Measurements from ENCODE around the gene PPAN.

The PPAN gene

DNA sequence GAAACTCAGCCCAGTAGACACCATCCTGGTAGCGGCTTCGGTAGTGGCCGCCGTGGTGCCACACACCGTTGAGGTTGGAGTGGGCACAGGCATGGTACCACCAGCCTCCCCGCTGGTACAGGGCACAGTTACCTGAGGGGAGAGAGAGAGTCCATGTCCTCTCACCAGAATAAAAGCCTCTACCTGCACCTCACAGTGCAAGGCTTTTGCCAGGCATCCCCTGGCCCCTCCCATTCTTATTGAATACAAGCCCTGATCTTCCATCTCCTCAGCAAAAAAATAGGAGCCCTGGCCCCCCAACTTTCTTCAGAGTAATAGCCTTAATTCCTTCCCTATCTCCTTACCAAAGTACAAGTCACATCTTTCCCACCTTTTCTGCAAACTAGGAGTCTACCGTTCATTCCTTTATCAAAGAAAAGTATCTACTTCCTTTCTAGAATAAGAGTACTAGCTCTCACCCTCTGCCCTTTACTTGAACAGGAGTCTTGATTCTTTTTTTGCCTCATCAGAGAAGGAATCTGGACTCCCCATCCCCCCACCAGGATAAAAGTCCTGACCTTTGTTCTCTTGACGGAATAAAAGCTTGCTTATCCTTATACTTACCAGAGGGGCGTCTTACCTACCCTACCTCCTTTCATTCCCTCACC, 13.4 kb upstream of the PPAN start:
- DNase-seq (ENCODE audit: low spot score), result no peak

DNA sequence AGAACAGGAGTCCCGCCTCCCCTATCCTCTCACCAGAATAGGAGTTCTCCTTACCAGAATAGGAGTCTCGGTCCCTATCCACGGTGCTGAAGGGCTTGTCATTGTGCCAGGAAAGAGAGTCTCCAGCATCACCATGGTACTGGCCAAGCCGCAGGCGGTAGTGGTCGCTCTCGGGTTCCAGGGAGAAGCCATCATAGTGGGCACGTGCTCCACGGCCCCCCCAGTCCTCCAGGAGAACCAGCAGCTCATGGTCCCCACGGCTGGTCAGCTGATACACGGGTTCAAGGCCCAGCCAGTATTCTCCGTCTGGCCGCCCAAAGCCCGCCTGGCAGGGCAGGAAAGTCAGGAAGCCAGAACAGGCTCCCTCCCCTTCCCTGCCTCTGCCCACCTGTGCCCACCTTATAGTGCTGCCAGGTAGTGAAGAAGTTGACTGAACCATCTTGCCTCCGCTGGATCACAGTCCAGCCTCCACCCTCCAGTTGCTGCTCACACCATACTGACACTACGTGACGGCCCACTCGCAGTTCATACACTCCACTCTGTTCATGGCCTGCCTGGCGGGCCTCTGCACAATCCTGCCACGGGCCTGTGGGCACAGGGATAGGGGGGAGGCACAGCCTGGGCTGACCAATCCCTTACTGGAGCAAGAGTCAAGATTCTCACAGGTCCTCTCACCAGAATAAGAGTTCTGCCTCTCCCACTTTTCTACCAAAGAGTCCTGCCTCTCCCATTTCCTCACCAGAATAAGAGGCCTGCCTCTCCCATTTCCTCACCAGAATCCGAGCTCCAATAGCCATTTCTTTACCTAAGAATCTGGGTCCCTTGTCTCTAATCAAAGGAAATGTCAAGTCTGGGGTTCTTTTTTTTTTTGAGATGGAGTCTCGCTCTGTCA, 12.6 kb upstream of the PPAN start:
- no peak for DNase-seq (ENCODE audit: low spot score)

DNA sequence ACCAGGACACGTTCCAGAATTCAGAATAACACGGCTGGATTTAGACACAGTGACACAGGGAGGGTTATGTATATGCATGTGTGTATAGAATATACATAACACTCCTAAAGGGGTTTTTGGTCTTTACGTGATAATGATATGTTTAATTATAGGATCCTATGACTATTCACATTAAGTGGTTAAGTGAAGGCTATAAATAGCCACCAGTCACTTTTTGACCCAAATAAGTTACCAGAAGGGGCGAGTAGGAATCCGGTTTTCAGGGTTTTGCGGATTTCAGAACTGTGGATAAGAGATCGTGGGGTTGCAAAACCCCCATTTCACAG, 10.6 kb upstream of the PPAN start:
- no peak for DNase-seq (ENCODE audit: low spot score)

DNA sequence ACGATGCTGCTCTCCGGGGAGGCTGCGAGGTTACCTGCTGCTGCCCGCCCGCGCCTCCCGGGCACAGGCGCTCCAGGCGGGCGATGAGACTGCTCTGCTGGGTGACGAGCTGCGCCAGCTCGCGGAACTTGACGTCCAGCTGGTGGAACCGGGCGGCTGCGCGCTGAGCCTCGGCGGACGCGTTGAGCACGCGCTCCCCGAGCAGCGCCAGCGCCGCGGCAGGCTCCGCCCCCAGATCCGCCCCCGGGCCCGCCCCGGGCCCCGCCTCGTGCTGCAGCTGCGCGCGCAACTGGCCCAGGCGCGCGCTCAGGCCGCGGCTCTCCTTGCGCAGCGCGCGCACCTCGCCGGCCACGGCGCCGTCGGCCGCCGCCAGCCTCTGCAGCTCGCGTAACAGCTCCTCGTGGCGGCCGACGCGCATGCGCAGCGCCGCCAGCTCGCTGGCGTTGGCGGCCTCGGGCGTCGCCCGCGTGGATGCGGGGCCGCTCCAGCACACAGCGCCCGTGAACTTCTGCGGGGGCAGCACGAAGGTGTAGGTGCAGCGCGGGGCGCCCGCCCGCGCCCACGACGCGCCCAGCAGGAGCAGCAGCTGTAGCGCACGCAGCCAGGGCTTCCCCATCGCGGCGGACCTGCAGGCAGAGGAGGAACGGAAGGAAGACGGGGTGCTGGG, 10.1 kb upstream of the PPAN start:
- peak; percentile 90 for DNase-seq (ENCODE audit: low spot score)

DNA sequence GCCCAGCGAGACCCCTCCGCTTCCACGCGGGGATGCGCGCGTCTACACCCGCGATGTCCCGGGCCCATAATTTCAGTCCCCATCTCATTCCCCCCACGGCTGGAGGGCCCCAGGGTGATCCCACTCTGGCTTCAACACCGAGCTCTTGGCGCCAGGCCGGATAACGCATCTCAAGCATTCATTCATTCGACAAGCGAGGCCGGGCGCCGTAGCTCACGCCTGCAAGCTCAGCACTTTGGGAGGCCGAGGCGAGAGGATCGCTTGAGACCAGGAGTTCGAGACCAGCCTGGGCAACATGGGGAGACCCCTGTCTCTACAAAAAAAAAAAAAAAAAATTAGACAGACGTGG, 9.6 kb upstream of the PPAN start:
- DNase-seq (ENCODE audit: low spot score), result no peak

DNA sequence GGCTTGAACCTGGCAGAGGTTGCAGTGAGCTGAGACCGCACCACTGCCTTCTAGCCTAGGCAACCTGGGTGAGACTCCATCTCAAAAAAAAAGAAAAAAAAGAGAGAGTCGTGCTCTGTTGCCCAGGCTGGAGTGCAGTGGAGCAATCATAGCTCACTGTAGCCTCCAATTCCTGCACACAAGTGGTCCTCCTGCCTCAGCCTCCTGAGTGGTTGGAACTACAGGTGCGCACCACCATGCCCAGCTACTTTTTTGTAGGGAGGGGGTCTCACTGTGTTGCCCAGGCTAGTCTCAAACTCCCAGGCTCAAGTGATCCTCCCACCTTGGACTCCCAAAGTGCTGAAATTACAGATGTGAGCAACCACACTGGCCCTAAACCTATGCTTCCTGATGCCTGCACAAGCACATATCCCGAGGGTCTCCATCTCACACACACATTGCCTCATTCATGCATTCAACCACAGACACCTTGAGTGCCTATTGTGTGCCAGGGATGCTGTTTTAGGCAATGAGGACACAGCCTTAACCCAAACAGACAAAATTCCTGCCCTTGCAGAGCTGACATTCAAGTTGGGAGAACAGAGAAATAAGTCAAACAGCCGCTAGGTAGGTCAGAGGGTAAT, 5.9 kb upstream of the PPAN start:
- no peak for DNase-seq (ENCODE audit: low spot score)

DNA sequence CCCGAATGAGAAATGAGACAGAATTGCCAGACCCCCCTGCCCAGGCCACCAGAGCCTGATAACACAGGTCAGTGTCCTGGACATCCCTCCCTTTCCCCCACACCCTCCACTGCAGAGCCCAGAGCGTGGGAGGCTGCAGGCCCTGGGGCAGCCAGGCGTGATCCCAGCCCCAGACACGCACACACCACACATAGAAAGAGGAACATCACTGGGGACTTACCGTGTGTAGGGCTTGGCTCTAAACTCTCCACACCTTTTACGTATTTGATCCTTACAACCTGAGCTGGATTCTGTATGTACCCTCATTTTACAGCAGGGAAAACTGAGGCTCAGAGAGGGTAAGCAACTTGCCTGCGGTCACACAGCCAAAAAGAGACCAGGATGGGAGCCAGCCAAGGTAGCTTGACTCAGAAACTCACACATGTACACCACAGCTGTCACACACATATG, 3.4 kb upstream of the PPAN start:
- DNase-seq (ENCODE audit: low spot score), result no peak

DNA sequence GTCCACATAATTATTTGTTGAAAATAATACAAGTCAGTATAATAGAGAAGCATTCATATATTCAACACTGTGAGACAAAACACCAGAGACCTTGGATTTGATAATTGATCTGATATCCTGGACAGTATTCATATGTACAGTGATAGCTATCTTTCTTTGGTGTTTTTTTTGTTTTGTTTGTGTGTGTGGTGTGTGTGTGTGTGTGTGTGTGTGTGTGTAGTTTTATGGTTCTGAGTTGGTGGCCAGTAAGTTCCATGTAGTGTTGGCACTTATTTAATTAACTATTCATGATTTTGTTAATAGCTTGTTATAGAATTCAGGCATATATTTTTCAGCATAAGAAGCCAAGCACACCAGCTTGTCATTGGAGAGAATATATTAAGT, 2.0 kb upstream of the PPAN start:
- DNase-seq (ENCODE audit: low spot score), result no peak

DNA sequence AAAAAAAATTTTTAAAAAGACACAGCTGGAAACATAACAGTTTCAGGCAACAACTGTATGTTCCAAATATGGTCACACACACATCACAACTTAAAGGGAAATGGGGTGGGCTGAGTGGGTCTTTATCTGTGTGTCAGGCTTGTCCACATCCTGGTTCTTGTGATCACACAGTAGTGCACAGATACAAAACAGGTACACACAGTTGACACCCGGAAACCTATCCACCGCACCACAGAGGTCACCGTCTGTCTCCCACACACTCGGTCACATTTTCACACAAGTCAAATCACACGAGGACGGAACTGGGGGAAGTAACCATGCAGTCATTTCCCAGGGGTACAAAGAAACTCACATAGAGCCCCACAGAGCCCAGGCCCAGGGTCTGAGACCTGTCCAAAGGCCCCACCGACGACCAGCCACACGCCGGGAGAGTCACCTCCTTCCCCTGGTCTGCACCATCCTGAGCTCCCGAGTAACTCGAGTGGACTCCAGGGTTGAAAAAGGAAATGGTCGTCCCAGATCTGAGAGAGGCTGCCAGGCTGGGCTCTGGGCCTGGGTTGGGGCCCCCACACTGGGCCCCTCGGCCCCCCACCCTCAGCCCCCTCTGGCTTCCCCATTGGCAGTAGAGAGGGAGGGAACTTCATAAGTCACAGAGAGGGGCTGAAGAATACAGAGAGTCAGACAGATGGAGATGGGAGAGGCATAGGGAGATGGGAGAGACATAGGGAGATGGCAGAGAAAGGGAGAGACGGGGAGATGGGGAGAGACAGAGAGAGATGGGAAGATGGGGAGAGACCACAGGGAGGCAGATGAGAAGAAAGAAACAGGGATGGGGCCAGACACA, 1.3 kb upstream of the PPAN start:
- peak; percentile 89 for DNase-seq (ENCODE audit: low spot score)

DNA sequence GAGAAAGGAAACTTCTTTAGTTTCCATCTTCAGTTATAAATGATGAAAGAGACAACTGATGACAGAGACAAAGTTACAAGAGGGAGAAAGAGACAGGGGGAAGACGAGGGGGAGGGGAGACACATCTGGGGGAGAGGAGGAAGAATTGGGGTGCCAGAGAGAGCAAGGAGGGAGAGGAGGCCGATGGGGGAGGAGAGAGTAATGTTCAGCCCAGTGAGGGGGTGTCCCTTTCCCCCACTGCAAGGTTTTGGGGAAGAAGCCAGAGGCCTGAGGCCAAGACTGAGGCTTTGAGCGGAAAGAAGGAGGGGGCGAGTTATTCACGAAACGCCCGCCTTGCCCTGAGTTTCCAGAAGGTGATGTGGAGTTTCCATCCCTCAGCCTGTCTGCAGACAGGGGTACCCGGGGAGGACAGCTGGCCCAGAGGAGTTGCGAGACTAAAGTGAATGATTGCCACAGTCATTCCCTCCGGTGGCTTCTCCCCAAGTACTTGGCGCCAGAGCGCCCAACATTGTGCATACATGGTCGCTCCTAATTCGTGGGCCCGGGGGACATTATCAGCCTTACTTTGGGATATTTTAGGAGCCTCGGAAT, 558 bp upstream of the PPAN start:
- peak; percentile 60 for DNase-seq (ENCODE audit: low spot score)

DNA sequence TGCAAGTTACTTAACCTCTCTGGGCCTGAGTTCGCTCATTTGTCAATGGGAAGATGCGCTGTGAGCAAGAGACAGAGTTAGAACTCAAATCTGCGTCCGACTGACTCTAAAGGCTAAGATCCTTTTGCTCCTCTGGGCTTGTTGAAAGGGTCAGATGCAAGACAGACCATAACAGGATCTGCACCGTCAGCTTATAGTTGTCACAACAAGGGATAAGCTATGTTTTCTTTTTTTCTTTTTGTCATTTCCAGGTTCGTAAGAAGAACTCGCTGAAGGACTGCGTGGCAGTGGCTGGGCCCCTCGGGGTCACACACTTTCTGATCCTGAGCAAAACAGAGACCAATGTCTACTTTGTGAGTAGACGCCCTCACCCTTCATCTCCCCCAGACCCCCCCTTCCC, 1.1 kb downstream of the PPAN start:
- no peak for DNase-seq (ENCODE audit: low spot score)

DNA sequence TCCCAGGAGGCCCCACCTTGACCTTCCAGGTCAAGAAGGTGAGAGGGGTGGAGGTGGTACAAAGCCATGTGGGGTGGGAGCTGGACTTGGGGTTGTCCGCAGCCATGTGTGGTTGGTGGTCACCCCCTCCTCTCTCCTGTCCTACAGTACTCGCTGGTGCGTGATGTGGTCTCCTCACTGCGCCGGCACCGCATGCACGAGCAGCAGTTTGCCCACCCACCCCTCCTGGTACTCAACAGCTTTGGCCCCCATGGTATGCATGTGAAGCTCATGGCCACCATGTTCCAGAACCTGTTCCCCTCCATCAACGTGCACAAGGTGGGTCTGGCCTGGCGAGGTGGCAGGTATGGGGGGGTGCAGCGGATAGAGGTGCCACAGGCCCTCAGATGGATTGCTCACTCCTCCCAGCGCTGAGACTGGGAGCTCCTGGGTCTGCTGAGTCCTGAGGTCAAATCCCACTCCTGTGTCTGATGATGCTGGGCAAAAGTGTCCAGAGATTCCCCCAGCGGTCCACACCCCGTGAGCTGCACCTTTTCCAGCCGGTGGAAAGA, 1.7 kb downstream of the PPAN start:
- no peak for DNase-seq (ENCODE audit: low spot score)

DNA sequence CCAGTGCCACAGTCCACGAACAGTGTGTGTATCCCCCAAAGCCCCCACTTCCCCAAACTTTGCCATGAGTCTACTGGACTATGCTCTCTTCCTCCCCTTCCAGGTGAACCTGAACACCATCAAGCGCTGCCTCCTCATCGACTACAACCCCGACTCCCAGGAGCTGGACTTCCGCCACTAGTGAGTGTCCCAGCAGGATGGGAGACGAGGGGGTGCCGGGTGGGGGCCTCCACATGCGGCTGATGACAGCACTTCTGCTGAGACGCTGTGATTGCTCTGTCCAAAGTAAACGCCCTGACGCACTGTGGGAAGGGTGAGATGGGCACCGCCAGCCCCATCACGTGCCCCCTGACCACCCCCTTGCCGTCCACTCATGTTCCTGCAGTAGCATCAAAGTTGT, 3.4 kb downstream of the PPAN start:
- DNase-seq (ENCODE audit: low spot score), result no peak

DNA sequence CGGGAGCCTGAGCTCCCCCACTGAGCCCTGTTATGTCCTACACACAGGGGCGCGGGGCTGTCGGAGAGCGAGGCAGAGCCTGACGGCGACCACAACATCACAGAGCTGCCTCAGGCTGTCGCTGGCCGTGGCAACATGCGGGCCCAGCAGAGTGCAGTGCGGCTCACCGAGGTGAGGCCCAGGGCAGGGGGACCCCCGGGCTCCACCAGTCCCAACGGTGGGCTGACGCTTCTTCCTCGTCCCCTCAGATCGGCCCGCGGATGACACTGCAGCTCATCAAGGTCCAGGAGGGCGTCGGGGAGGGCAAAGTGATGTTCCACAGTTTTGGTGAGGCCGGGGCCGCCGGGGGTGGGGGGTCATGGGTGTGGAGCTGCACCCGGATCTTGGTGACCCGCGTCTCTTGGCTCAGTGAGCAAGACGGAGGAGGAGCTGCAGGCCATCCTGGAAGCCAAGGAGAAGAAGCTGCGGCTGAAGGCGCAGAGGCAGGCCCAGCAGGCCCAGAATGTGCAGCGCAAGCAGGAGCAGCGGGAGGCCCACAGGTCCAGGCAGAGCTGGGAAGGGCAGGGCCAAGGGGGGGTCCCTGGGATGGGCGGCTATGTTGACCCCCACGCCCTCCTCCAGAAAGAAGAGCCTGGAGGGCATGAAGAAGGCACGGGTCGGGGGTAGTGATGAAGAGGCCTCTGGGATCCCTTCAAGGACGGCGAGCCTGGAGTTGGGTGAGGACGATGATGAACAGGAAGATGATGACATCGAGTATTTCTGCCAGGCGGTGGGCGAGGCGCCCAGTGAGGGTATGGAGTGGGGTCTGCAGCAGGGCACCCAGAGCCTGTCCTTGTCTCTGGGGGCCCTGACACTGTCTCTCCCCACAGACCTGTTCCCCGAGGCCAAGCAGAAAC, 4.2 kb downstream of the PPAN start:
- DNase-seq (ENCODE audit: low spot score), result no peak

DNA sequence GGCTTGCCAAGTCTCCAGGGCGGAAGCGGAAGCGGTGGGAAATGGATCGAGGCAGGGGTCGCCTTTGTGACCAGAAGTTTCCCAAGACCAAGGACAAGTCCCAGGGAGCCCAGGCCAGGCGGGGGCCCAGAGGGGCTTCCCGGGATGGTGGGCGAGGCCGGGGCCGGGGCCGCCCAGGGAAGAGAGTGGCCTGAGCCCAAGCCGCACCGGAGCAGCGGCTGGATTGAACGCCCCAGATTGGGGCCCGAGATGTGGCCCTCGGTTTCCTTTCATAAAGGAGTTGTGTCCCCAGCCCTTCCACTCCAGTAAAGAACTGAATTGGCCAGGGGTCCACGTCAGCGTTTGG, 4.8 kb downstream of the PPAN start:
- no peak for DNase-seq (ENCODE audit: low spot score)

DNA sequence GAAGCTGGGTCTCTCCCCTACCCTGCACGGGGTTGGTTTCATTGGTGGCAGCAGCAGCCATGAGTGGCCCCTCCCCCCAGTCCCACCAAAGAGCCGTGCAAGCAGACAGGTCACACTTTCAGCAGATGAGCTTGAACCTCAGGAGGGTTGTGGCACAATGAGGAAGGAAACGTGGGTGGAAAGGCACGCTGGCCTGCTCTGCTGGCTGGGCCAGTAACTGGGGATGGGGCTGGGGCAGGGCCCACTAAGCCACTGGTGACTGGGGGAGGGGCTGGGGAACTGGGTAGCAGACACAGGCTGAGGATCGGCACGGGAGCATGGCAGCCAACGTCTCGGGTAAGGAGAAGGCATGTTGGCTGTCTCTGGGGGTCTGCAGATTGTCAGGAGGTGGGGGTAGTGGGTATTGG, 5.2 kb downstream of the PPAN start, which contains the start of gene P2RY11:
Gene P2RY11 (plus strand): TSS at position 289 of the 407 bp plus-strand sequence. CDS start 29 bp downstream, at position 318.
- DNase-seq (ENCODE audit: low spot score), result peak; percentile 65

DNA sequence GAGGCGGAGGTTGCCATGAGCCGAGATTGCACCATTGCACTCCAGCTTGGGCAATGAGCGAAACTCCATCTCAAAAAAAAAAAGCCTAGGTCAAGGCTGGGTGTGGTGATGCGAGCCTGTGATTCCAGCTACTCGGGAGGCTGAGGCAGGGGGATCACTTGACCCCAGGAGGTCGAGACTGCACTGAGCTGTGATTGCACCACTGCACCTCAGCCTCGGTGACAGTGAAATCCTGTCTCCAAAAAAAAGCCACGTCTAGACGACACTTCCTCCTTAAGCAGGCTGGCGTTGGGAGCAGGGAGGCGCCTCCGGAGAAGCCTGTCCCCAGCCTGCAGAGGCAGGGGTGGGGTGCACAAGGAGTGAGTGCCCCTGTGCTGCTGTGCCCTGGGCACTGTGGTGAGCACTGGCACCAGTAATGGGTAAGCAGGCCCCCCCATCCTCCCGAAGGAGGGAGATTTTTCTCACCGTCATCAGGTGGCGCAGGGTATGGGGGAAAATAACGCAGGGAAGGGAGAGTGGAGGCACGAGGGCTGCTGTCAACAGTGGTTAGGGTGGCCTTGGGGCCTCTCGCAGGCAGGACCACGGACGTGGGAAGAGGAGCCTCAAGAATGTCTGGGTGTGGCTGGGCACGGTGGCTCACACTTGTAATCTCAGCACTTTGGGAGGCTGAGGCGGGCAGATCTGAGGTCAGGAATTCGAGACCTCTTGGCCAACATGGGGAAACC, 6.0 kb downstream of the PPAN start:
- peak; percentile 70 for DNase-seq (ENCODE audit: low spot score)

DNA sequence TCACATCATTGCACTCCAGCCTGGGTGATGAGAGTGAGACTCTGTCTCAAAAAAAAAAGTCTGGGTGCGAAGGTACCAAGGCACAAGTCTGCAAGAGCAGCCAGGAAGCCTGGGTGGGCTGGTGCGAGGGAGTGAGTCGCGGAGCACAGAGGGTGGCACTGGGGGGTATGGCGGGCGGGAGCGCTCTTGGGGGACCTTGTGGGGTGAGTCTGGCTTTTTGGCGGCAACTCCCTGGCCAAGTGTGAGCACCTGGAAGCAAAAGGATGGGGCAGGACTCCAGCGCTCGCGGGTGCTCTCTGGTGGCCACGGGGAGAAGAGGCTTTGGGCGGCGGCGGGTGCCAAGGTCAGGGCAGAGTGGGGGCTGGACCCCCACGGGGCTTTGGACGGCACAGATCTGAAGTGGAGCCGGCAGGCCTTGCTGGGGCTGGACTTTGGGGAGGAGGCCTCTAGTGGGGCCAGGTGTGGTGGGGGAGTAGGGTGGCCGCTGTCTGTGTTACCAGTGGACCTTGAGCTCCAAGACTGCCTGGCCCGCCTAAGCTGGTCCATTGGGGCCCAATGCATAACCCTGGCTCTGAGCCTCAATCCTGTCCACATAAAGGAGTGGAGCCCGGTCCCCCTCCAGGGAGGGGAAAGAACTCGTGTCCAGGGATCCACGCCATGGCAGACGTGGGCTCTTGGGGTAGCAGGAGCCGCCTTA, 6.9 kb downstream of the PPAN start:
- DNase-seq (ENCODE audit: low spot score), result peak; percentile 78

DNA sequence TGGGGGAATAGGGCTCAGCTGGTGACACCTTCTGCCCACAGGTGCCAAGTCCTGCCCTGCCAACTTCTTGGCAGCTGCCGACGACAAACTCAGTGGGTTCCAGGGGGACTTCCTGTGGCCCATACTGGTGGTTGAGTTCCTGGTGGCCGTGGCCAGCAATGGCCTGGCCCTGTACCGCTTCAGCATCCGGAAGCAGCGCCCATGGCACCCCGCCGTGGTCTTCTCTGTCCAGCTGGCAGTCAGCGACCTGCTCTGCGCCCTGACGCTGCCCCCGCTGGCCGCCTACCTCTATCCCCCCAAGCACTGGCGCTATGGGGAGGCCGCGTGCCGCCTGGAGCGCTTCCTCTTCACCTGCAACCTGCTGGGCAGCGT, 7.4 kb downstream of the PPAN start:
- no peak for DNase-seq (ENCODE audit: low spot score)

Data from activated CD4-positive, alpha-beta T cell treated with anti-CD3 and anti-CD28 coated beads, Interleukin-2, Interleukin-4, amounts not matched to agents 100 ng/mL and 50 ng/mL, durations not matched to agents 16 hours and 8 hours (primary cell).